Omental fat pad (tissue), 4 donors: ENCODE data around the gene SLC19A1. TPM values are rescaled to one million over a fixed set of nuclear protein-coding genes. Genes with fewer than 3 reads are reported as not detected.

Source experiments
- ATAC-seq: fragments of 150-250 bp; one replicate; pipeline ENCODE4 v1.9.1; 2016; ENCODE audit warnings: mild to moderate bottlenecking, moderate library complexity; ENCODE audit not compliant: low FRiP score
- DNase-seq: peaks from one replicate; pipeline ENCODE4 v3.0.0-alpha.2; 2019; ENCODE audit warnings: low spot score
- CTCF ChIP-seq, 3 donors: fragments of 450-650 bp; IDR thresholded peaks; one replicate each; pipeline ENCODE4 v1.5.1; 2016 to 2017; ENCODE audit warnings: antibody characterized with exemption in 3 of 3, mild to moderate bottlenecking in 3 of 3, moderate library complexity in 2 of 3
- total RNA-seq, 4 donors: library from RNA; depleted of rRNA; stranded (reverse); fragments of >200 nt; gene quantifications; one replicate each; pipeline ENCODE4 v1.1.0, GENCODE V29; 2016

The SLC19A1 gene
- total RNA-seq, 4 donors from 2014 or later: 5.8 to 18.6 (median 14.6) TPM

- DNase-seq (no peak), ATAC-seq (no peak)
- TF ChIP-seq CTCF (IDR thresholded peaks at IDR 0.05): no peak
These were observed 18.7 kb downstream of the SLC19A1 start for GRCh38 chr21:45523411-45524101.

DNA sequence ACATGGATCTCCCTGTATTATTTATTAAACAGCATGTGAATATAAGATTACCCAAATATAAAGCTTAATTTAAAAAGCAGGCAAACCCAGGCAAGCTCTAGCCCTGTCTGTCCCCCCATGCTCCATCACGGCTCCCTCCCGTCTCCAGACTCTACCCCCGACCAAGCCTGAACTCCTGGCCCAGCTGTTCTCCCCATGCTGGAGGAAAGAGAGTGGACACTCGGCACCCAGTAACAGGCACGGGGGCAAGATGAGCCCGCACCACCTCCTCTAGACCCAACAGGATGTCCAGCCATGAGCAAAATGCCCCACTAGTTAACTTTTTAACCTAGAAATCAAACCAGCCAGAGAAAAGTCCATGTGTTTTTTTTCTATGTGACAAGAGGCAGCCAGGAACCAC, 19.3 kb downstream of the SLC19A1 start:
- no peak for TF ChIP-seq CTCF (IDR thresholded peaks at IDR 0.05)
- no peak for ATAC-seq
- DNase-seq: no peak

DNA sequence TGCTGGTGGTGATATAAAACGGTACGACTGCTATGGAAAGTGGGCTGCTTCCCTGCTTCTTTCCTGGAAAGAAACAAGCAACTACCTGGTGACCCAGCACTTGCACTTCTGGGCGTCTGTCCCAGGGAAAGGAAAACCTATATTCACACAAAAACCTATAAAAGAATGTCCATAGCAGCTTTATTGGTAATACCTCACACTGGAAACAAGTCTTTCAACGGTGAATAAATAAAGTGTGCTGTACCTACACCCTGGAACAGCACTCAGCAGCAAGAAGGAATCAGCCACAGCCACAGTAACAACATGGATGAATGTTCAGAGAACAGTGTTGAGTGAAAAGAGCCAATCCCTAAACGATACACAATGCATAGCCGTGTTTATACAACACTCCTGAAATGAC, 19.9 kb downstream of the SLC19A1 start:
- no peak for ATAC-seq

DNA sequence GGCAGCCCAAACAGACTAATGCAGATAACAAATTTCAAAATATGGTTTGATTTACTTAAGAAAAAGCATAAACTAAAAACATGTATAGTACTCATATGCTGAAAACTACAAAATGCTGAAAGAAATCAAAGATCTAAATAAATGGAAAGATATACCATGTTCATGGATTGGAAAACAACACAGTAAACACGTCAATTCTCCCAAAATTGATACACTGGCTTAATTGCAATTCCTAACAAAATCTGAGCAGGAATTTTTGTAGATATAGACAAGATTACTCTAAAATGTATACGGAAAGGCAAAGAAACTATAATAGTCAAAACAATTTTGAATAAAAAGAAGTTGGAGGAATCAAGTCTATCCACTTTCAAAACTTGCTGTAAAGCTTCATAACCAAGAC, 21.0 kb downstream of the SLC19A1 start:
- ATAC-seq: no peak
- TF ChIP-seq CTCF (IDR thresholded peaks at IDR 0.05): no peak
- no peak for DNase-seq

More for the DNA sequence above, 19.9 kb downstream of the SLC19A1 start:
- TF ChIP-seq CTCF (IDR thresholded peaks at IDR 0.05): no peak
- no peak for DNase-seq

GRCh38 chr21:45519182-45519581, 23.1 kb downstream of the SLC19A1 start:
- ATAC-seq (no peak), DNase-seq (no peak)
- no peak for TF ChIP-seq CTCF (IDR thresholded peaks at IDR 0.05)

DNA sequence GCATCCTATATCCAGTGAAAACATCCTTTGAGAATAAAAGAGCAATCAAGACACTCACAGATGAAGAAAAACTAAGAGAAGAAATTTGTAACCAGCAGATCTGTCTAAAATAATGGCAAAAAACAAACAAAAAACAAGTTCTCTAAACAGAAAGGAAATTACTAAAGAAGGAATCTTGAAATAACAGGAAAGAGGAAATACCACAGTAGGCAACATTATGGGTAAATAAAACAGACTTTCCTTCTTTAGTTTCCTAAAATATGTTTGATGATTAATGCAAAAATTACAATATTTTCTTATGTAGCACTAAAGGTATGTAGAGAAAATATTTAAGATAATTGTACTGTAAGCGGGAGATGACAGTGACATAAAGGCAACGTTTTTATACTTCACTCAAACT, 23.5 kb downstream of the SLC19A1 start:
- TF ChIP-seq CTCF (IDR thresholded peaks at IDR 0.05): no peak
- ATAC-seq: no peak
- no peak for DNase-seq
